ENCODE data around the gene ASPG. TPM values are rescaled to one million over a fixed set of nuclear protein-coding genes. Genes with fewer than 3 reads are reported as not detected.

ASPG gene
- total and polyA plus RNA-seq, 8 donors, result 1.4 to 32.2 (median 11.4) TPM

GRCh38 chr14:104095426-104096310, 10.2 kb downstream of the ASPG start:
- DNase-seq, result peak in 1 of 4 donors; percentile 67
- intact Hi-C loops (cut with DNase I), result no loop called here
- TF ChIP-seq CTCF (IDR thresholded peaks at IDR 0.05), result no peak

GRCh38 chr14:104096318-104096717, 10.8 kb downstream of the ASPG start:
- DNase-seq, result peak in 1 of 4 donors; percentile 47
- Histone ChIP-seq H3K27ac (no peak overlapping the region), H3K27me3 (peaks cover 0 to 46% of the 10 kb centered on the region in 2 donors), H3K4me1 (peaks cover 7 to 8% of the 10 kb centered on the region in 2 donors), H3K36me3 (no peaks in the 10 kb centered on the region), H3K9me3 (no peaks in the 10 kb centered on the region), H3K4me3 (no peak overlapping the region)
- TF ChIP-seq CTCF (IDR thresholded peaks at IDR 0.05), result no peak
- ATAC-seq, result no peak
- intact Hi-C loops (cut with DNase I), result no loop called here

More at GRCh38 chr14:104095426-104096310, 10.2 kb downstream of the ASPG start:
- Histone ChIP-seq H3K4me1 (peaks cover under 1 to 8% of the 10 kb centered on the region in 2 donors), H3K36me3 (no peaks in the 10 kb centered on the region), H3K27ac (no peak overlapping the region), H3K4me3 (no peak overlapping the region), H3K27me3 (peaks cover 0 to 46% of the 10 kb centered on the region in 2 donors), H3K9me3 (no peaks in the 10 kb centered on the region)
- ATAC-seq, result no peak

GRCh38 chr14:104096751-104097700, 11.5 kb downstream of the ASPG start:
- intact Hi-C loops (cut with DNase I), result no loop called here
- DNase-seq (peak in 1 of 4 donors; percentile 71), ATAC-seq (no peak)
- Histone ChIP-seq H3K27ac (no peak overlapping the region), H3K27me3 (peaks cover 0 to 41% of the 10 kb centered on the region in 2 donors), H3K4me1 (peaks cover 8% of the 10 kb centered on the region in 2 donors), H3K9me3 (no peaks in the 10 kb centered on the region), H3K36me3 (no peaks in the 10 kb centered on the region), H3K4me3 (no peak overlapping the region)
- no peak for TF ChIP-seq CTCF (IDR thresholded peaks at IDR 0.05)

- H3K36me3 ChIP-seq, result no peaks in the 10 kb centered on the region
- no peak for ATAC-seq
- H3K27me3 ChIP-seq, result peaks cover 0 to 36% of the 10 kb centered on the region in 2 donors
- intact Hi-C loops (cut with DNase I), result no loop called here
- DNase-seq, result peak in 1 of 4 donors; percentile 65
- H3K4me1 ChIP-seq, result peaks cover 8% of the 10 kb centered on the region in 2 donors
- H3K27ac ChIP-seq, result no peak overlapping the region
- H3K9me3 ChIP-seq, result no peaks in the 10 kb centered on the region
- no peak for TF ChIP-seq CTCF (IDR thresholded peaks at IDR 0.05)
- H3K4me3 ChIP-seq, result no peak overlapping the region
Observed at GRCh38 chr14:104098272-104099095, 13.0 kb downstream of the ASPG start.

Measured in left lung (tissue), 10 donors.